ENCODE measurements around the gene MALRD1.

Gene MALRD1

GRCh38 chr10:19719284-19719683, 670.7 kb downstream of the MALRD1 start:
- TF ChIP-seq SIN3A (IDR thresholded peaks at IDR 0.05; ENCODE audit: borderline replicate concordance, insufficient read depth, low read length) (no peak), REST (IDR thresholded peaks at IDR 0.05; ENCODE audit: insufficient read depth in 1 of 2, low read depth in 2 of 2, low read length in 2 of 2) (0 out of 4 replicates have a peak, but pooled peaks of 1 of the 2 experiments have one; percentile 20)

GRCh38 chr10:19724287-19724686, 675.7 kb downstream of the MALRD1 start:
- TF ChIP-seq SIN3A (IDR thresholded peaks at IDR 0.05; ENCODE audit: borderline replicate concordance, insufficient read depth, low read length) (no peak), TAF1 (IDR thresholded peaks at IDR 0.05; ENCODE audit: borderline replicate concordance, insufficient read depth, low read length) (no peak), POLR2AphosphoS5 (IDR thresholded peaks at IDR 0.05; ENCODE audit: low read depth, low read length) (no peak), REST (IDR thresholded peaks at IDR 0.05; ENCODE audit: insufficient read depth in 1 of 2, low read depth in 2 of 2, low read length in 2 of 2) (no peak), FOXP2 (optimal IDR thresholded peaks at IDR 0.05; ENCODE audit: borderline replicate concordance, extremely low read depth, extremely low read length, insufficient read depth) (no peak)

GRCh38 chr10:19728376-19728775, 679.8 kb downstream of the MALRD1 start:
- TF ChIP-seq FOXP2 (optimal IDR thresholded peaks at IDR 0.05; ENCODE audit: borderline replicate concordance, extremely low read depth, extremely low read length, insufficient read depth) (no peak), REST (IDR thresholded peaks at IDR 0.05; ENCODE audit: insufficient read depth in 1 of 2, low read depth in 2 of 2, low read length in 2 of 2) (peak in 1 of 2 experiments; percentile 34; a peak in 1 of 4 replicates)

GRCh38 chr10:19728964-19729363, 680.4 kb downstream of the MALRD1 start:
- TF ChIP-seq FOXP2 (optimal IDR thresholded peaks at IDR 0.05; ENCODE audit: borderline replicate concordance, extremely low read depth, extremely low read length, insufficient read depth): no peak
- no peak for TF ChIP-seq POLR2AphosphoS5 (IDR thresholded peaks at IDR 0.05; ENCODE audit: low read depth, low read length)
- TF ChIP-seq SIN3A (IDR thresholded peaks at IDR 0.05; ENCODE audit: borderline replicate concordance, insufficient read depth, low read length): no peak
- no peak for TF ChIP-seq TAF1 (IDR thresholded peaks at IDR 0.05; ENCODE audit: borderline replicate concordance, insufficient read depth, low read length)
- TF ChIP-seq REST (IDR thresholded peaks at IDR 0.05; ENCODE audit: insufficient read depth in 1 of 2, low read depth in 2 of 2, low read length in 2 of 2): no peak

- TF ChIP-seq POLR2AphosphoS5 (IDR thresholded peaks at IDR 0.05; ENCODE audit: low read depth, low read length) (no peak), REST (IDR thresholded peaks at IDR 0.05; ENCODE audit: insufficient read depth in 1 of 2, low read depth in 2 of 2, low read length in 2 of 2) (no peak), TAF1 (IDR thresholded peaks at IDR 0.05; ENCODE audit: borderline replicate concordance, insufficient read depth, low read length) (peak; percentile 19; the same call in 1 of the 2 replicates), FOXP2 (optimal IDR thresholded peaks at IDR 0.05; ENCODE audit: borderline replicate concordance, extremely low read depth, extremely low read length, insufficient read depth) (no peak), SIN3A (IDR thresholded peaks at IDR 0.05; ENCODE audit: borderline replicate concordance, insufficient read depth, low read length) (0 out of 2 replicates have a peak, but pooled peaks have one; percentile 58)
These were observed 681.7 kb downstream of the MALRD1 start for GRCh38 chr10:19730167-19730906.

Data from PFSK-1 (cell line).